ENCODE measurements around the gene SYT1.

GRCh38 chr12:79438480-79439174 lies 574.1 kb downstream of the SYT1 start:
- TF ChIP-seq CTCF (IDR thresholded peaks at IDR 0.05; ENCODE audit: extremely low read depth in 1 of 2, insufficient read depth in 1 of 2, low read depth in 1 of 2, low read length in 2 of 2) (no peak), EZH2 (IDR thresholded peaks at IDR 0.05; ENCODE audit: borderline replicate concordance, low read depth, low read length, severe bottlenecking) (no peak), POLR2A (IDR thresholded peaks at IDR 0.05; ENCODE audit: low read depth, low read length) (no peak), MAX (IDR thresholded peaks at IDR 0.05; ENCODE audit: insufficient read depth, insufficient read length) (no peak), JUN (IDR thresholded peaks at IDR 0.05; ENCODE audit: borderline replicate concordance, insufficient read depth, insufficient read length, low read depth) (no peak), POLR2AphosphoS5 (IDR thresholded peaks at IDR 0.05; ENCODE audit: insufficient read depth, low read depth, low read length) (no peak), FOS (IDR thresholded peaks at IDR 0.05; ENCODE audit: borderline replicate concordance, insufficient read depth, low read length) (no peak), MYC (IDR thresholded peaks at IDR 0.05; ENCODE audit: low read depth, low read length) (no peak)

Measured in endothelial cell of umbilical vein (primary cell).